ENCODE measurements around the gene ZCCHC17.

DNA sequence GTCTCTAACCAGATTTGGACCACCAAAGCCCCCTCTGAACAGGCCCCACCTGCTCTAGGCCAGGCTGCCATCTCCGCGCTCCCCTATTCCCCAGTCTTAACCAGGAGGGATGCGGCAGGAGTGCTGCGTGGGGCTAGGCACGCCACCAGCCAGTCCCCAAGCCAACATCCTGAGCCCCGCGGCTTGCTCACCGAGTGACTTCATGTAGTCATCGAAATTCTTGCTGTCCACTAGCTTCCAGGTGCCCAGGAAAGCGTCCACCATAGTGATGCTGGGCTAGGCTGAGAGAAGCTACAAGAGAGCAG is 75.9 kb downstream of the ZCCHC17 start:
- TF ChIP-seq FOXP4 (CRISPR knock-in tag; IDR thresholded peaks at IDR 0.05) (no peak), ATF6 (CRISPR knock-in tag; IDR thresholded peaks at IDR 0.05) (no peak), CBFB (CRISPR knock-in tag; IDR thresholded peaks at IDR 0.05; ENCODE audit: low read depth) (no peak), CREB1 (CRISPR knock-in tag; IDR thresholded peaks at IDR 0.05) (no peak), ZNF512 (CRISPR knock-in tag; IDR thresholded peaks at IDR 0.05; ENCODE audit: borderline replicate concordance) (no peak), ZBTB43 (CRISPR knock-in tag; IDR thresholded peaks at IDR 0.05) (no peak), ZNF281 (CRISPR knock-in tag; IDR thresholded peaks at IDR 0.05) (no peak), ZNF671 (CRISPR knock-in tag; IDR thresholded peaks at IDR 0.05) (no peak), ZNF263 (CRISPR knock-in tag; IDR thresholded peaks at IDR 0.05; ENCODE audit: low read depth) (no peak), ZNF121 (CRISPR knock-in tag; IDR thresholded peaks at IDR 0.05) (no peak)
- TF ChIP-seq, protein P1, sequence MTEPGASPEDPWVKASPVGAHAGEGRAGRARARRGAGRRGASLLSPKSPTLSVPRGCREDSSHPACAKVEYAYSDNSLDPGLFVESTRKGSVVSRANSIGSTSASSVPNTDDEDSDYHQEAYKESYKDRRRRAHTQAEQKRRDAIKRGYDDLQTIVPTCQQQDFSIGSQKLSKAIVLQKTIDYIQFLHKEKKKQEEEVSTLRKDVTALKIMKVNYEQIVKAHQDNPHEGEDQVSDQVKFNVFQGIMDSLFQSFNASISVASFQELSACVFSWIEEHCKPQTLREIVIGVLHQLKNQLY (CRISPR knock-in tag; IDR thresholded peaks at IDR 0.05), result no peak
- TF ChIP-seq, protein P2, sequence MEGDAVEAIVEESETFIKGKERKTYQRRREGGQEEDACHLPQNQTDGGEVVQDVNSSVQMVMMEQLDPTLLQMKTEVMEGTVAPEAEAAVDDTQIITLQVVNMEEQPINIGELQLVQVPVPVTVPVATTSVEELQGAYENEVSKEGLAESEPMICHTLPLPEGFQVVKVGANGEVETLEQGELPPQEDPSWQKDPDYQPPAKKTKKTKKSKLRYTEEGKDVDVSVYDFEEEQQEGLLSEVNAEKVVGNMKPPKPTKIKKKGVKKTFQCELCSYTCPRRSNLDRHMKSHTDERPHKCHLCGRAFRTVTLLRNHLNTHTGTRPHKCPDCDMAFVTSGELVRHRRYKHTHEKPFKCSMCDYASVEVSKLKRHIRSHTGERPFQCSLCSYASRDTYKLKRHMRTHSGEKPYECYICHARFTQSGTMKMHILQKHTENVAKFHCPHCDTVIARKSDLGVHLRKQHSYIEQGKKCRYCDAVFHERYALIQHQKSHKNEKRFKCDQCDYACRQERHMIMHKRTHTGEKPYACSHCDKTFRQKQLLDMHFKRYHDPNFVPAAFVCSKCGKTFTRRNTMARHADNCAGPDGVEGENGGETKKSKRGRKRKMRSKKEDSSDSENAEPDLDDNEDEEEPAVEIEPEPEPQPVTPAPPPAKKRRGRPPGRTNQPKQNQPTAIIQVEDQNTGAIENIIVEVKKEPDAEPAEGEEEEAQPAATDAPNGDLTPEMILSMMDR (IDR thresholded peaks at IDR 0.05), result no peak
- TF ChIP-seq, protein P3, sequence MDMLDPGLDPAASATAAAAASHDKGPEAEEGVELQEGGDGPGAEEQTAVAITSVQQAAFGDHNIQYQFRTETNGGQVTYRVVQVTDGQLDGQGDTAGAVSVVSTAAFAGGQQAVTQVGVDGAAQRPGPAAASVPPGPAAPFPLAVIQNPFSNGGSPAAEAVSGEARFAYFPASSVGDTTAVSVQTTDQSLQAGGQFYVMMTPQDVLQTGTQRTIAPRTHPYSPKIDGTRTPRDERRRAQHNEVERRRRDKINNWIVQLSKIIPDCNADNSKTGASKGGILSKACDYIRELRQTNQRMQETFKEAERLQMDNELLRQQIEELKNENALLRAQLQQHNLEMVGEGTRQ (CRISPR knock-in tag; IDR thresholded peaks at IDR 0.05), result no peak

Data from WTC11 (cell line).